Measurements from ENCODE around the gene IL17RC. TPM values are rescaled to one million over a fixed set of nuclear protein-coding genes. Genes with fewer than 3 reads are reported as not detected.

Gene IL17RC
- total and polyA plus RNA-seq, 2 of the 8 experiments (the other 6 are each of a cell fraction or from before 2014, with no cell fraction given) = 11.8 to 13.0 TPM

DNA sequence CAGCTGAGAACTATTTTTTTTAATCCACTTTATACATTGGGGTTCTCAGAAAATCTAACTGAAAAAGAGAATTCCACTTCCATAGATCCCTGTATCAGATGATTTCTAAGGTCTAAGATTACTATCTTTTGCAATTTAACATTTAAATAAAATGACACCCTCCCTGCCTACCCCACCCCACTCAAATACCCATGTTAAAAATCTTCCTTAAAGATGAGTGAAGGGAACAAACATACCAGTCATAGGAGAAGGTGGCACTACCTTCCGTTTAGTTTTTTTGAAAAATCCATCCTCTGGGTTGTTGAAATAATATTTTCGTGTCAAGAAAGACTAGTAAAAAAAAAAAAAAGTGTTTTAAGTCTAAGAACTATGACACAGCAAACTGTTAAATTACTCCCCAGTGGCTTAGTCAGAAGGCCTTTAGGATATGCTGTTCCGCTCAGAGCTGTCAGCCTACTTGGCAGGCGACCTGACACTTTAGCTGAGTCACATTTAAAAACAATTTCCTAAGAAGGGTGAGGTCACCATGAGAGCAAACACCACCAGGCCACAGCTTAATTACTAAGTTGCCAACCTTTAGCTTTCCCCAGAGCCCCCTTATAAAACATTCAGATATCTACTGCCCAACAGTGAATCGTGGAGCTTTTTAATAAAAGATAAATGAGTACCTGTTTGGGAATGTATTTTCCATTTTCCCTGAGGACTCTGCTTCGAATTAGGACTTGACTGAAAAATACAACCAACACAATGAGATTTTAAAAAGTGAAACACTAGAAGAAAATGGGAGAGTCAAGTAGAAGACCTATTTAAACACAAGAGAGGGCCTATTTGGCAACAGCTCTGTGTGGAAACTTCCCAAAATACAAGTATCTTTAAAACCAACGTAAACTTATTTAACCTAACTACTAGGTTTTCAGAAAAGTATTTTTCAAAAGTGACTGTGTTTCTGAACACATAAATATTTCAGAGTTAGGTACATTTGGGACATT is 60.1 kb downstream of the IL17RC start:
- no peak overlapping the region for H3K4me3 ChIP-seq (ENCODE audit: extremely low read depth in 1 of 4, insufficient read depth in 2 of 4, low read depth in 3 of 4, low read length in 4 of 4)
- no peak for DNase-seq (ENCODE audit: low read depth in 1 of 2, low spot score in 2 of 2)
- peaks cover 0 to 1% of the 10 kb centered on the region in 2 experiments for H4K20me1 ChIP-seq (replicated peaks in 1 of 2; ENCODE audit: control insufficient read depth in 1 of 2, insufficient read depth in 2 of 2, low read length in 2 of 2)
- no peak overlapping the region for H2BK15ac ChIP-seq (ENCODE audit: low read length)
- H3K56ac ChIP-seq (replicated peaks; ENCODE audit: insufficient read length, low read depth, low read length) = no peak overlapping the region
- WGBS, 2 experiments (ENCODE audit: extremely low coverage in 1 of 2, insufficient coverage in 1 of 2, insufficient read length in 1 of 2, insufficient replicate concordance in 2 of 2, low coverage in 1 of 2, low lambda C conversion rate in 2 of 2, missing lambda C conversion rate in 1 of 2) = 89% methylated on average over 7 of the region's 7 CpGs; no CpG with 5 or more reads in 1 of the 2 experiments
- no peak overlapping the region for H3K14ac ChIP-seq (ENCODE audit: insufficient read length)
- H2AK5ac ChIP-seq (ENCODE audit: low read depth, low read length) = no peak overlapping the region
- H2BK5ac ChIP-seq (ENCODE audit: low read depth, low read length) = no peak overlapping the region
- FAIRE-seq = no peak
- no peak overlapping the region for H2BK120ac ChIP-seq (replicated peaks; ENCODE audit: low read depth, low read length)
- no peak overlapping the region for H2AFZ ChIP-seq (ENCODE audit: low read length)
- no peaks in the 10 kb centered on the region for H3K27me3 ChIP-seq (replicated peaks in 1 of 4; ENCODE audit: control insufficient read depth in 3 of 4, extremely low read depth in 1 of 4, insufficient read depth in 3 of 4, low read length in 3 of 4)
- no peak overlapping the region for H4K8ac ChIP-seq (ENCODE audit: extremely low read depth, insufficient read depth, low read length)
- H3K27ac ChIP-seq (ENCODE audit: low read depth, low read length) = no peak overlapping the region
- ChIA-PET CTCF (ENCODE audit: partially characterized antibody) (interaction anchor here (0.9 to 2.2 kb wide), 4 partner anchors 10 to 175 kb away, joined by 3 to 7 read pairs (median 5); no protein-coding TSS in a partner anchor), POLR2A (ENCODE audit: partially characterized antibody) (interaction anchor here (0.6 to 1.9 kb wide), 4 partner anchors 9 to 52 kb away, joined by 3 to 4 read pairs (median 4); partner anchors contain the start of gene EMC3)
- no peak overlapping the region for H2BK20ac ChIP-seq (ENCODE audit: low read length)
- H3K36me3 ChIP-seq (ENCODE audit: control insufficient read depth in 2 of 4, insufficient read depth in 4 of 4, low read length in 3 of 4) = peaks cover 4 to 30% (median 16%) of the 10 kb centered on the region in 4 experiments
- H3K9me3 ChIP-seq (ENCODE audit: insufficient read depth in 2 of 2, low read depth in 1 of 2, low read length in 1 of 2) = no peaks in the 10 kb centered on the region
- H2BK12ac ChIP-seq (ENCODE audit: low read depth, low read length) = no peak overlapping the region
- no peaks in the 10 kb centered on the region for H3K4me1 ChIP-seq (replicated peaks in 1 of 4; ENCODE audit: control insufficient read depth in 3 of 4, insufficient read depth in 4 of 4, low read length in 3 of 4)
- no peak overlapping the region for H3K4ac ChIP-seq (replicated peaks; ENCODE audit: insufficient read length, low read depth, low read length)
- H4K91ac ChIP-seq (replicated peaks; ENCODE audit: insufficient read length, low read length) = no peak overlapping the region
- no peak overlapping the region for H3K4me2 ChIP-seq (ENCODE audit: insufficient read depth in 1 of 2, low read depth in 2 of 2, low read length in 2 of 2)
- H3K23me2 ChIP-seq (ENCODE audit: low read depth, low read length) = no peaks in the 10 kb centered on the region
- H3K9ac ChIP-seq (replicated peaks in 1 of 4; ENCODE audit: extremely low read depth in 1 of 4, low read depth in 3 of 4, low read length in 3 of 4) = no peak overlapping the region
- no peak for TF ChIP-seq SP2 (IDR thresholded peaks at IDR 0.05; ENCODE audit: low read length)
- TF ChIP-seq POU5F1 (IDR thresholded peaks at IDR 0.05; ENCODE audit: low read depth, low read length) = no peak
- no peak for TF ChIP-seq MAX (IDR thresholded peaks at IDR 0.05)
- no peak overlapping the region for H4K5ac ChIP-seq (ENCODE audit: insufficient read length, low read depth, low read length)
- no peak overlapping the region for H3K18ac ChIP-seq (ENCODE audit: extremely low read depth, low read length)
- no peaks in the 10 kb centered on the region for H3K79me2 ChIP-seq (ENCODE audit: control insufficient read depth in 1 of 2, insufficient read depth in 2 of 2, low read length in 2 of 2)
- peaks cover 2% of the 10 kb centered on the region; the same call in 1 of the 2 replicates for H3K79me1 ChIP-seq (ENCODE audit: low read depth, low read length)
- no peak overlapping the region for H3K23ac ChIP-seq (ENCODE audit: insufficient read length)
